Fibroblast of the conjunctiva (primary cell): ENCODE measurements around the gene RPL7L1.

Source experiments
- DNase-seq: peaks from one replicate; pipeline ENCODE4 v3.0.0-alpha.2; 2010; ENCODE audit warnings: low read depth

The RPL7L1 gene

GRCh38 chr6:42933205-42933604 is 53.8 kb downstream of the RPL7L1 start:
- DNase-seq, result no peak

GRCh38 chr6:42935322-42935721 is 55.9 kb downstream of the RPL7L1 start:
- DNase-seq, result no peak

- no peak for DNase-seq
Measured at GRCh38 chr6:42936398-42936797, 57.0 kb downstream of the RPL7L1 start.

- DNase-seq, result no peak
Measured at GRCh38 chr6:42937548-42938427, 58.4 kb downstream of the RPL7L1 start.

- no peak for DNase-seq
Measured at GRCh38 chr6:42938428-42938796, 59.0 kb downstream of the RPL7L1 start.

GRCh38 chr6:42938987-42939809 is 59.8 kb downstream of the RPL7L1 start:
- DNase-seq, result no peak
